ENCODE measurements around the gene GALNT9.

DNA sequence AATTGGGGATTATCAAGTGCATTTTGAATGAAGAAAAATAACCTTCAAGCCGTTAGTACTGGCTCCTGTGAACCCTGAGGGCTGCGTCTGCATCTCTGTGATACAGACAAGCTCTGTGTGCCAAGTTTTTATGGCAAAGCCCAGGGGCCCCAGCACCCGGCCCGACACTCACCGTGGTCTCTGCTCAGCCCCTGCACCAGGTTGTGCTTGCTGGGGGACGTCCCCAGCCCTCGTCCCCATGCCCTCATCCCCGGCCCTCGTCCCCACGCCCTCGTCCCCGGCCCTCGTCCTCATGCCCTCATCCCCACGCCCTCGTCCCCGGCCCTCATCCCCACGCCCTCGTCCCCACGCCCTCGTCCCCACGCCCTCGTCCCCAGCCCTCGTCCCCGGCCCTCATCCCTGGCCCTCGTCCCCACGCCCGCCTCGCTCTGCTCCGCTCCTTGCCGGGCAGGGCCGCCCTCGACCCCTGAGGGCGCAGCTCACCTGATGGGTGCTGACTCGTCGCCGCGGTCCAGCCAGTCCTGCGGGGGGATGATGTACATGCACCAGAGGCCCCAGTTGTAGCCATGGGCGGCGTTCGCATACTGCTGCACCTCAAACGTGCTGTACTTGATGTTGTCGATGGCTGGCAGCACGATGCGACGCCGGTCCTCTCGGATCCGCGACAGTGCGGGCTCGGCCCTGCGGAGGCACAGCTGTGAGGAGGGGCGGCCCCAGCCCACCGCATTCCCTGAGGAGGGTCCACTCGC, 72.0 kb downstream of the GALNT9 start:
- no peak for TF ChIP-seq EZH2phosphoT487 (IDR thresholded peaks at IDR 0.05; ENCODE audit: borderline replicate concordance, low read length)
- TF ChIP-seq, protein P1, sequence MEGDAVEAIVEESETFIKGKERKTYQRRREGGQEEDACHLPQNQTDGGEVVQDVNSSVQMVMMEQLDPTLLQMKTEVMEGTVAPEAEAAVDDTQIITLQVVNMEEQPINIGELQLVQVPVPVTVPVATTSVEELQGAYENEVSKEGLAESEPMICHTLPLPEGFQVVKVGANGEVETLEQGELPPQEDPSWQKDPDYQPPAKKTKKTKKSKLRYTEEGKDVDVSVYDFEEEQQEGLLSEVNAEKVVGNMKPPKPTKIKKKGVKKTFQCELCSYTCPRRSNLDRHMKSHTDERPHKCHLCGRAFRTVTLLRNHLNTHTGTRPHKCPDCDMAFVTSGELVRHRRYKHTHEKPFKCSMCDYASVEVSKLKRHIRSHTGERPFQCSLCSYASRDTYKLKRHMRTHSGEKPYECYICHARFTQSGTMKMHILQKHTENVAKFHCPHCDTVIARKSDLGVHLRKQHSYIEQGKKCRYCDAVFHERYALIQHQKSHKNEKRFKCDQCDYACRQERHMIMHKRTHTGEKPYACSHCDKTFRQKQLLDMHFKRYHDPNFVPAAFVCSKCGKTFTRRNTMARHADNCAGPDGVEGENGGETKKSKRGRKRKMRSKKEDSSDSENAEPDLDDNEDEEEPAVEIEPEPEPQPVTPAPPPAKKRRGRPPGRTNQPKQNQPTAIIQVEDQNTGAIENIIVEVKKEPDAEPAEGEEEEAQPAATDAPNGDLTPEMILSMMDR (conservative IDR thresholded peaks at IDR 0.05; ENCODE audit: low read depth, low read length), result no peak
